ENCODE results near the gene NPHP4.

The NPHP4 gene

GRCh38 chr1:5915587-5916571, 76.3 kb downstream of the NPHP4 start:
- H3K4me3 ChIP-seq (ENCODE audit: low read depth, low read length), result no peak overlapping the region
- peak; percentile 84 for TF ChIP-seq CTCF (IDR thresholded peaks at IDR 0.05; ENCODE audit: control insufficient read depth, extremely low read depth, insufficient read depth)
- no peak for DNase-seq (ENCODE audit: low read depth)

- DNase-seq (ENCODE audit: low read depth), result no peak
- no peak for TF ChIP-seq CTCF (IDR thresholded peaks at IDR 0.05; ENCODE audit: control insufficient read depth, extremely low read depth, insufficient read depth)
- H3K4me3 ChIP-seq (ENCODE audit: low read depth, low read length), result no peak overlapping the region
These were observed 77.4 kb downstream of the NPHP4 start for GRCh38 chr1:5914676-5915365.

GRCh38 chr1:5913876-5914275, 78.3 kb downstream of the NPHP4 start:
- TF ChIP-seq CTCF (IDR thresholded peaks at IDR 0.05; ENCODE audit: control insufficient read depth, extremely low read depth, insufficient read depth), result no peak
- no peak for DNase-seq (ENCODE audit: low read depth)

GRCh38 chr1:5913078-5913845, 79.0 kb downstream of the NPHP4 start:
- no peak for TF ChIP-seq CTCF (IDR thresholded peaks at IDR 0.05; ENCODE audit: control insufficient read depth, extremely low read depth, insufficient read depth)
- no peak for DNase-seq (ENCODE audit: low read depth)
- no peak overlapping the region for H3K4me3 ChIP-seq (ENCODE audit: low read depth, low read length)

More at GRCh38 chr1:5913876-5914275, 78.3 kb downstream of the NPHP4 start:
- H3K4me3 ChIP-seq (ENCODE audit: low read depth, low read length), result no peak overlapping the region

GRCh38 chr1:5911871-5912271, 80.4 kb downstream of the NPHP4 start:
- no peak for TF ChIP-seq CTCF (IDR thresholded peaks at IDR 0.05; ENCODE audit: control insufficient read depth, extremely low read depth, insufficient read depth)
- no peak overlapping the region for H3K4me3 ChIP-seq (ENCODE audit: low read depth, low read length)
- no peak for DNase-seq (ENCODE audit: low read depth)

GRCh38 chr1:5911157-5911556, 81.1 kb downstream of the NPHP4 start:
- DNase-seq (ENCODE audit: low read depth), result no peak
- no peak for TF ChIP-seq CTCF (IDR thresholded peaks at IDR 0.05; ENCODE audit: control insufficient read depth, extremely low read depth, insufficient read depth)
- no peak overlapping the region for H3K4me3 ChIP-seq (ENCODE audit: low read depth, low read length)
